HL-60 (cell line): ENCODE data around the gene EEIG2.
"Not testable (repeated sequence)": the region's sequence is repeated elsewhere in the genome, so short reads cannot be mapped to it uniquely, and the experiment has no call there.

Experiments used
- CTCF ChIP-seq: IDR thresholded peaks from one replicate; pipeline ENCODE4 v1.5.1; 2011; ENCODE audit warnings: low read length, control low read depth, inconsistent platforms; ENCODE audit not compliant: insufficient read depth
- GABPA ChIP-seq: IDR thresholded peaks from 2 replicates; pipeline ENCODE4 v1.6.1; 2012; ENCODE audit warnings: low read depth
- POLR2AphosphoS5 ChIP-seq: IDR thresholded peaks from 2 replicates; pipeline ENCODE4 v1.6.1; 2012; ENCODE audit warnings: low read depth
- SPI1 ChIP-seq: IDR thresholded peaks from 2 replicates; pipeline ENCODE4 v1.6.1; 2012; ENCODE audit warnings: low read depth, mild to moderate bottlenecking, borderline replicate concordance
- TF ChIP-seq, protein P1 (sequence below): IDR thresholded peaks from 2 replicates; pipeline ENCODE4 v1.6.1; 2012; ENCODE audit warnings: low read depth; ENCODE audit not compliant: insufficient replicate concordance

DNA sequence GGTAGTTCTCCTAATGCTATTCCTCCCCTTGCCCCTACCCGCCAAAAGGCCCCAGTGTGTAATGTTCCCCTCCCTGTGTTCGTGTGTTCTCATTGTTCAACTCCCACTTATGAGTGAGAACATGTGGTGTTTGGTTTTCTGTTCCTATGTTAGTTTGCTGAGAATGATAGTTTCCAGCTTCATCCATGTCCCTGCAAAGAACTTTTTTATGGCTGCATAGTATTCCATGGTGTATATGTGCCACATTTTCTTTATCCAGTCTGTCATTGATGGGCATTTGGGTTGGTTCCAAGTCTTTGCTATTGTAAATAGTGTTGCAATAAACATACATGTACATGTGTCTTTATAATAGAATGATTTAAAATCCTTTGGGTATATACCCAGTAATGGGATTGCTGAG, 46.0 kb upstream of the EEIG2 start:
- TF ChIP-seq POLR2AphosphoS5, CTCF, GABPA, SPI1: not testable (repeated sequence)
- TF ChIP-seq, protein P1, sequence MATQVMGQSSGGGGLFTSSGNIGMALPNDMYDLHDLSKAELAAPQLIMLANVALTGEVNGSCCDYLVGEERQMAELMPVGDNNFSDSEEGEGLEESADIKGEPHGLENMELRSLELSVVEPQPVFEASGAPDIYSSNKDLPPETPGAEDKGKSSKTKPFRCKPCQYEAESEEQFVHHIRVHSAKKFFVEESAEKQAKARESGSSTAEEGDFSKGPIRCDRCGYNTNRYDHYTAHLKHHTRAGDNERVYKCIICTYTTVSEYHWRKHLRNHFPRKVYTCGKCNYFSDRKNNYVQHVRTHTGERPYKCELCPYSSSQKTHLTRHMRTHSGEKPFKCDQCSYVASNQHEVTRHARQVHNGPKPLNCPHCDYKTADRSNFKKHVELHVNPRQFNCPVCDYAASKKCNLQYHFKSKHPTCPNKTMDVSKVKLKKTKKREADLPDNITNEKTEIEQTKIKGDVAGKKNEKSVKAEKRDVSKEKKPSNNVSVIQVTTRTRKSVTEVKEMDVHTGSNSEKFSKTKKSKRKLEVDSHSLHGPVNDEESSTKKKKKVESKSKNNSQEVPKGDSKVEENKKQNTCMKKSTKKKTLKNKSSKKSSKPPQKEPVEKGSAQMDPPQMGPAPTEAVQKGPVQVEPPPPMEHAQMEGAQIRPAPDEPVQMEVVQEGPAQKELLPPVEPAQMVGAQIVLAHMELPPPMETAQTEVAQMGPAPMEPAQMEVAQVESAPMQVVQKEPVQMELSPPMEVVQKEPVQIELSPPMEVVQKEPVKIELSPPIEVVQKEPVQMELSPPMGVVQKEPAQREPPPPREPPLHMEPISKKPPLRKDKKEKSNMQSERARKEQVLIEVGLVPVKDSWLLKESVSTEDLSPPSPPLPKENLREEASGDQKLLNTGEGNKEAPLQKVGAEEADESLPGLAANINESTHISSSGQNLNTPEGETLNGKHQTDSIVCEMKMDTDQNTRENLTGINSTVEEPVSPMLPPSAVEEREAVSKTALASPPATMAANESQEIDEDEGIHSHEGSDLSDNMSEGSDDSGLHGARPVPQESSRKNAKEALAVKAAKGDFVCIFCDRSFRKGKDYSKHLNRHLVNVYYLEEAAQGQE: not testable (repeated sequence)
